Neural cell (in vitro differentiated cells): ENCODE measurements around the gene LHX4. TPM values are rescaled to one million over a fixed set of nuclear protein-coding genes. Genes with fewer than 3 reads are reported as not detected.

Experiments
- H2AFZ ChIP-seq: fragments of 200-600, 300-800 bp; sonication (generic), shearing (Covaris generic); 2 replicates; pipeline ENCODE4 v1.6.0; 2014; ENCODE audit warnings: low read depth, mild to moderate bottlenecking, antibody characterized with exemption, low read length, moderate library complexity
- H3F3A ChIP-seq: fragments of 200-600 bp; shearing (Covaris generic); 2 replicates; pipeline ENCODE4 v1.6.1; 2016; ENCODE audit warnings: mild to moderate bottlenecking, moderate library complexity, mixed read lengths, antibody characterized with exemption, low read length; ENCODE audit not compliant: insufficient read depth, poor library complexity, severe bottlenecking
- H3K27ac ChIP-seq: fragments of 200-600, 300-800 bp; sonication (generic), shearing (Covaris generic); 2 replicates; pipeline ENCODE4 v1.5.1; 2014; ENCODE audit warnings: mild to moderate bottlenecking, low read length, moderate library complexity
- H3K27me3 ChIP-seq: fragments of 300-800, 200-600 bp; sonication (generic), shearing (Covaris generic); 2 replicates; pipeline ENCODE4 v1.6.0; 2014; ENCODE audit warnings: mild to moderate bottlenecking, low read depth, low read length, moderate library complexity; ENCODE audit not compliant: insufficient read depth
- H3K36me3 ChIP-seq: fragments of 300-800, 200-600 bp; sonication (generic), shearing (Covaris generic); 2 replicates; pipeline ENCODE4 v1.5.1; 2014; ENCODE audit warnings: mild to moderate bottlenecking, antibody characterized with exemption, low read length, moderate library complexity; ENCODE audit not compliant: insufficient read depth
- H3K4me2 ChIP-seq: fragments of 300-800, 200-600 bp; sonication (generic), shearing (Covaris generic); 2 replicates; pipeline ENCODE4 v1.6.0; 2014; ENCODE audit warnings: mild to moderate bottlenecking, low read length
- H3K4me3 ChIP-seq: fragments of 300-800, 200-600 bp; sonication (generic), shearing (Covaris generic); 2 replicates; pipeline ENCODE4 v1.5.1; 2014; ENCODE audit warnings: mild to moderate bottlenecking, low read length, moderate library complexity
- H3K79me2 ChIP-seq: fragments of 200-600 bp; shearing (Covaris generic); replicated peaks from 2 replicates; pipeline ENCODE4 v1.6.0; 2014; ENCODE audit warnings: mild to moderate bottlenecking, low read length, moderate library complexity; ENCODE audit not compliant: insufficient read depth
- H3K9ac ChIP-seq: fragments of 300-800, 200-600 bp; sonication (generic), shearing (Covaris generic); 2 replicates; pipeline ENCODE4 v1.6.1; 2016; ENCODE audit warnings: mild to moderate bottlenecking, low read length, mixed read lengths
- H3K9me2 ChIP-seq: fragments of 200-600 bp; shearing (Covaris generic); 2 replicates; pipeline ENCODE4 v1.6.1; 2016; ENCODE audit warnings: mild to moderate bottlenecking, low read length, mixed read lengths; ENCODE audit not compliant: insufficient read depth
- H3K9me3 ChIP-seq: fragments of 200-600, 300-800 bp; sonication (generic), shearing (Covaris generic); 2 replicates; pipeline ENCODE4 v1.6.1; 2016; ENCODE audit warnings: mild to moderate bottlenecking, mixed run types, low read length, moderate library complexity, mixed read lengths
- H4K20me1 ChIP-seq: fragments of 200-600 bp; shearing (Covaris generic); 2 replicates; pipeline ENCODE4 v1.6.1; 2016; ENCODE audit warnings: mild to moderate bottlenecking, mixed run types; ENCODE audit not compliant: insufficient read depth
- CTCF ChIP-seq: fragments of 450-650 bp; IDR thresholded peaks from 2 replicates; pipeline ENCODE4 v1.5.1; 2014; ENCODE audit warnings: antibody characterized with exemption, mild to moderate bottlenecking, moderate library complexity; ENCODE audit not compliant: poor library complexity, severe bottlenecking
- EP300 ChIP-seq: fragments of 450-650 bp; conservative IDR thresholded peaks from 2 replicates; pipeline ENCODE4 v1.6.1; 2014; ENCODE audit warnings: antibody characterized with exemption, mild to moderate bottlenecking, moderate library complexity; ENCODE audit not compliant: poor library complexity, severe bottlenecking
- EZH2 ChIP-seq: fragments of 200-600, 300-800 bp; shearing (Covaris generic), sonication (generic); IDR thresholded peaks from 2 replicates; pipeline ENCODE4 v1.6.1; 2014; ENCODE audit warnings: antibody characterized with exemption, low read length, borderline replicate concordance, mild to moderate bottlenecking; ENCODE audit not compliant: insufficient read depth, poor library complexity, severe bottlenecking
- MXI1 ChIP-seq: fragments of 450-650 bp; conservative IDR thresholded peaks from 2 replicates; pipeline ENCODE4 v1.6.1; 2014; ENCODE audit warnings: antibody characterized with exemption, mild to moderate bottlenecking; ENCODE audit not compliant: poor library complexity, severe bottlenecking
- POLR2AphosphoS5 ChIP-seq: IDR thresholded peaks from 2 replicates; pipeline ENCODE4 v1.6.1; 2012
- RAD21 ChIP-seq: fragments of 450-650 bp; conservative IDR thresholded peaks from 2 replicates; pipeline ENCODE4 v1.6.1; 2014; ENCODE audit warnings: antibody characterized with exemption, mild to moderate bottlenecking, moderate library complexity
- REST ChIP-seq: IDR thresholded peaks from 2 replicates; pipeline ENCODE4 v1.6.1; 2012; ENCODE audit warnings: borderline replicate concordance
- SMC3 ChIP-seq: fragments of 450-650 bp; conservative IDR thresholded peaks from 2 replicates; pipeline ENCODE4 v1.6.1; 2014; ENCODE audit warnings: antibody characterized with exemption, mild to moderate bottlenecking, moderate library complexity; ENCODE audit not compliant: poor library complexity
- TAF1 ChIP-seq: IDR thresholded peaks from 2 replicates; pipeline ENCODE4 v1.6.1; 2012; ENCODE audit warnings: low read depth
- polyA plus RNA-seq: library from polyadenylated mRNA; depleted of rRNA; stranded (reverse); fragments of >200 nt; gene quantifications from 2 replicates; pipeline ENCODE4 v1.2.3, GENCODE V29; 2014

LHX4 gene
- polyA plus RNA-seq, 1 donor from 2014 or later = not detected

- no peaks in the 10 kb centered on the region for H4K20me1 ChIP-seq
- H3K36me3 ChIP-seq = no peaks in the 10 kb centered on the region
- H3F3A ChIP-seq = no peaks in the 10 kb centered on the region
- H3K4me3 ChIP-seq = no peak overlapping the region
- no peaks in the 10 kb centered on the region for H3K9me3 ChIP-seq
- no peaks in the 10 kb centered on the region for H3K79me2 ChIP-seq
- no peak overlapping the region for H2AFZ ChIP-seq
- no peak for TF ChIP-seq REST
- no peak for TF ChIP-seq EZH2
- TF ChIP-seq RAD21 = no peak
- no peak for TF ChIP-seq TAF1
- no peak for TF ChIP-seq MXI1
- TF ChIP-seq POLR2AphosphoS5 = no peak
- TF ChIP-seq SMC3 = no peak
- no peak for TF ChIP-seq CTCF
- TF ChIP-seq EP300 = no peak
- no peak overlapping the region for H3K27ac ChIP-seq
- no peak overlapping the region for H3K9ac ChIP-seq
- H3K9me2 ChIP-seq = no peaks in the 10 kb centered on the region
- H3K4me2 ChIP-seq = no peak overlapping the region
- no peaks in the 10 kb centered on the region for H3K27me3 ChIP-seq
Observed at GRCh38 chr1:180274221-180274620, 44.2 kb downstream of the LHX4 start.

- H4K20me1 ChIP-seq = no peaks in the 10 kb centered on the region
- no peaks in the 10 kb centered on the region for H3K9me3 ChIP-seq
- H3K9ac ChIP-seq = no peak overlapping the region
- no peaks in the 10 kb centered on the region for H3K36me3 ChIP-seq
- H3K4me2 ChIP-seq = no peak overlapping the region
- no peaks in the 10 kb centered on the region for H3F3A ChIP-seq
- H3K9me2 ChIP-seq = no peaks in the 10 kb centered on the region
- no peak overlapping the region for H3K27ac ChIP-seq
- no peaks in the 10 kb centered on the region for H3K27me3 ChIP-seq
- TF ChIP-seq MXI1 (no peak), EZH2 (no peak), RAD21 (no peak), POLR2AphosphoS5 (no peak), CTCF (no peak), SMC3 (no peak), TAF1 (no peak)
- no peak overlapping the region for H2AFZ ChIP-seq
- H3K79me2 ChIP-seq = no peaks in the 10 kb centered on the region
- no peak overlapping the region for H3K4me3 ChIP-seq
Observed at GRCh38 chr1:180275726-180276125, 45.7 kb downstream of the LHX4 start.
